Breast epithelium (tissue), 3 donors: ENCODE results near the gene TEP1.

Source experiments
- CTCF ChIP-seq, 3 donors: fragments of 450-650 bp; IDR thresholded peaks; one replicate each; pipeline ENCODE4 v1.5.1; 2016 to 2017; ENCODE audit warnings: antibody characterized with exemption in 3 of 3, mild to moderate bottlenecking in 3 of 3, moderate library complexity in 3 of 3
- POLR2A ChIP-seq: fragments of 450-650 bp; IDR thresholded peaks from one replicate; pipeline ENCODE4 v1.6.1; 2016; ENCODE audit warnings: antibody characterized with exemption, mild to moderate bottlenecking, moderate library complexity
- POLR2AphosphoS5 ChIP-seq, 3 donors: sonication (generic); formaldehyde crosslinking; IDR thresholded peaks; one replicate each; pipeline ENCODE4 v1.6.1; 2017; ENCODE audit warnings: antibody characterized with exemption in 3 of 3

GRCh38 chr14:20365928-20366327 lies 47.4 kb downstream of the TEP1 start:
- TF ChIP-seq CTCF (IDR thresholded peaks at IDR 0.05) (no peak), POLR2A (no peak), POLR2AphosphoS5 (IDR thresholded peaks at IDR 0.05) (no peak)
